ENCODE results near the gene TNFRSF19.

TNFRSF19 gene

DNA sequence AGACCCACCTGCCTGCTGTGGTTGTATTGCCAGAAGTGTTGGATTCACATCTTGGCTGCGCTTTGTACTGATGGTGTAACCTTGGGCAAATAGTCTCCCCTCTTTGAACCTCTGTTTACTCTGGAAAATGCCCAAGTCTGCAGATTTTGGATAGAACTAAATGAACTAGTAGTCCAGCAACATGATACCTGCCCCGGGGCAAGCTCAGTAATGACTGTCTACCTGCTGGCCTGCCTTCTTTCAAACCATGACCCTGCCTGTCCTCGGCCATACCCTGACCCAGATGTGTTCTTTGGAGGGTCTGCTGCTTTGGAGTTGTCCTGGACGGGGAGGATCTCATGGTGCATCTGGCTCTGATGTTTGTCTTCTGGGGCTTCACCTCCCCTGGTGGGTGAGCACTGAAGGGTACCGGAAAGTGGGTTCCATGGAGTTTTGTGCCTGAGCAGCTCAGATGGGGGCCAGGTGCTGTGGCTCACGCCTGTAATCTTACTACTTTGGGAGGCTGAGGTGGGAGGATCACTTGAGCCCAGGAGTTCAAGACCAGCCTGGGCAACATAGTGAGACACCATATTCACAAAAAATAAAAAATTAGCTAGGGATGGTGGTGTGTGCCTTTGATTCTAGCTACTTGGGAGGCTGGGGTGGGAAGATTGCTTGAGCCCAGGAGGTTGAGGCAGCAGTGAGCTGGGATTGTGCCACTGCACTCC, 59.5 kb downstream of the TNFRSF19 start:
- DNase-seq, result no peak

DNA sequence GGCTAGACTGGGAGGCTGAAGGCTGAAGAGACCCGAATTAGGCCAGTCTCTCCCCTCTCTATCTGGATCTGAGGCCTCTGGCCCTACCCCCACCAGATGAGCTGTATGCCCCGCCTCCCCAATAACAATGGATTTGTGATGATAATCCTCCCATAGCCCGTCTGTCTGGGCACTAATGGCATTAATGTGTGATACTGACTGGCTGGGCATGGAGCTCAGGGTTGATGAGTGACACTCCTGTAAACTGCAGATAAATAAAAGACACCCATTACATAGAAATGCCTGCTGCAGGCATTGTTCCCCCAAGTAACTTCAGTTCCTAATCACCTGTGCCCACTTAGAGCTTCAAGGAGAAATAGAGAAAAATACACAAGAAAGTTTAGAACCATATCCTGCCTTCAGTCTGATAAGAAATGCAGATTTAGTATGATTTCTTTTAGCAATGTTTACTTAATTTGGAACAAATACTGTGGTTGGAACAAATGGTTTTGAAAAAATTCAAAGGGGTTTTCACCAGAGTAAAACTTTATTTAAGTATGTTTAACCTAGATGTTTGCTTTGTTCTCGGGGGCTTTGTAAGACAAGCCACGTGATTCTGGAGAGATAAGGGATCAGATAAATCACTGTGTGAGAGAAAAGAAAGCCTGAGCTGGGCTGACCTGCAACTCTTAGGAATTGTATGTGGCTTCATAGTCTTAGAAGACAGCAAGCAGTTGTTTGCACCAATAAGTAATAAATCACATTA, 60.3 kb downstream of the TNFRSF19 start:
- no peak for DNase-seq

GRCh38 chr13:23631311-23632047, 61.3 kb downstream of the TNFRSF19 start:
- no peak for DNase-seq

GRCh38 chr13:23632048-23632582, 61.9 kb downstream of the TNFRSF19 start:
- no peak for DNase-seq

- DNase-seq, result no peak
Measured at GRCh38 chr13:23632741-23633140, 62.5 kb downstream of the TNFRSF19 start.

DNA sequence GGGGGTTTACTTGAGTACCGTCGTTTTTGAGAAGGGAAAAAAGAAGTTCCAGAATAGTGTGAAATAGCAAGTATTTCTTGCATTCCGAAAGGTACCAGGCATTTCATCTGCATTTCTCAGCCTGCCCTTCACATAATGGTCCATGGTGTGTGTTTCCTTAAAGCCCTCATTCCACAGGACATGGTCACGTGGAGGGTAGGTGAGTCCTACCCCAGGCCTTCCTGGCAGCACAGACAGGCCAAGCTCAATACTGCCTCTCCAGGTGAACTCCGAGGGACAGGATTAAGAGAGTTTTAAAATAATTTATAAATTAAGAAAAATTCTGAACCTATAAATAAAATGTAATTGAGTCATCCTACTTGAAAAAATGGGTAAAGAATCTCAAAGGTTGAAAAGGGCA, 64.7 kb downstream of the TNFRSF19 start:
- no peak for DNase-seq

- DNase-seq, result no peak
Measured at GRCh38 chr13:23636360-23636759, 66.1 kb downstream of the TNFRSF19 start.

DNA sequence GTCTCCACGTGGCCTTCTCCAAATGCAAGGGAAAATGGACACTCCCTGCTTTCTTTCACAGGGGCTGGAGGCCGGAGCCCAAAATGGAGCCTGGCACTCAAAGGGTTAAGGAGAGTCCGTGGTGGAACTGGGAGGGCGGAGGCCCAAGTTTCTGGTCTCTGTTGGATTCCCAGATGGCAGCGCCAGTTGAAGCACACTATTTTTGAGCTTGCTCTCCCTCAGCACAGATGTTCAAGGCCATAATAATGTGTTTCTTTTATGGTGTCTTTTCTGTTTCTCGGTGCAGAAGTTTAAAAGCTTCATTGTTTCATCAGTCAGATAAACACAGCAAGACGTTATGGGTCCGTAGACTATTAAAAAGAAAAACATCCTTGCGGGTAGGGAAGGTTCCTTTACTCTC, 67.6 kb downstream of the TNFRSF19 start:
- DNase-seq, result no peak

DNA sequence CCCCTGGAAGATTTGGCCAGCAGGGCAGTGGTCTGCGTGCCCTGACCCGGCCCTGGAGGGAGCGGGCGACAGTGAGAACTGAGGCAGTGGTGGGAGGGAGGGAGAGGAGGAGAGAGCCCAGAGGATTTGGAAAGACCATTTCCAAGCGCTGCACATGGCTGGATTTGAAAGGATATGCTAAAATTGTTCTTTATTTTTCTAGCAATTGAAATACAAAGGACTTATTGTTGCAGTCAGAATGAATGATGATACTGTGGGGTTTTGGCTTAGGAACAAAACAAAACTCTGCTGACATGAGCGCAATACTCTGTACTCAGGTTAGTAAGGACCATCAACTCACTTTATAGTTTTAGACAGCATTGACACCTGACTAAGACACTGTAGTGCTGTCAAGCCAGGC, 69.5 kb downstream of the TNFRSF19 start:
- no peak for DNase-seq

DNA sequence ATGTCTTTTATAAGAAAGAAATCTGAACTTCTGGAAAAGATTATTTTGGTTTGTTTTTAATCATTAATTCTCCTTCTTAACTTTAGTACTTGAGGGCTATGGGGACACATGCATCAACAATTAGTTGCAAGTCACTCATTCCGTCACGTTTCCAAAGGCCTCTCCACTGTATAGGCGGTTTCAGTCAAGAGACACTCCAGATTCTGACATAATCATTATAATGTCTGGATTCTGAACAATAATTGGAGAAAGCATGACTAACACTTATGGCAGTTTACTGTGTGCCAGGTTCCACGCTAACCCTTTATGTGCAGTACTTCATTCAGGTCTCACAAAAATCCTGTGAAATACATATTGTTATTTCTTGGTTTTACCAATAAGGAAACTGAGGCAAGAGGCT, 71.9 kb downstream of the TNFRSF19 start:
- DNase-seq, result no peak

GRCh38 chr13:23643338-23644125, 73.3 kb downstream of the TNFRSF19 start:
- no peak for DNase-seq

DNA sequence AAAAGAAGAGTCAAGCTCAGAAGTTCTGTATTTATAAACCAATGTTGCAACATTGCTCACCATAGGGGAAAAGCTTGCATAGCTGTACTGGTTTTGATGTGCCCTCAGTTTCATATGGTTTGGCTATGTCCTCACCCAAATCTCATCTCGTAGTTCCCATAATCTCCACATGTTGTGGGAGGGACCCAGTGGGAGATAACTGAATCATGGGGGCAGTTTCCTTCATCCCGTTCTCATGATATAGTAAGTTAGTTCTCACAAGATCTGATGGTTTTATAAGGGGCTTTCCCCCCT, 73.9 kb downstream of the TNFRSF19 start:
- no peak for DNase-seq

GRCh38 chr13:23644527-23645138, 74.4 kb downstream of the TNFRSF19 start:
- DNase-seq, result no peak

GRCh38 chr13:23645851-23646250, 75.6 kb downstream of the TNFRSF19 start:
- no peak for DNase-seq

- DNase-seq, result no peak
Measured at GRCh38 chr13:23651439-23651838, 81.2 kb downstream of the TNFRSF19 start.

DNA sequence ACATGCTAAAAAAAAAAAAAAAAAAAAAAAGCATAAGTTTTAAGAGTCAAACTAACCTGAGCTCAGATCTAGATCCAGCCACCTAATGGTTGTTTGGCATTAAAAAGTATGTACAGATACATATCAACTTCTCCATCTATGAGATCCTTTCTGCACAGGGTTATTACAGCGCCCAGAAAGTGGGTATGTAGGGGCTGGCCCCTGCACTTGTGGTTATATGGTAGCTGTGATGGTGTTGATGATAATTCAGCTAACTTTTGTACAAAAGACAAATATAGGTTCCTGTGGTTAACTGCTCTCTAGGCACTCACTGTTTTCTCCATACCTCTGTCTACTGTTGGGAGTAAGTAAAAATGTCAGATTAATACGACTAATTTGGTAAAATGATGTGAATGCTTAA, 81.7 kb downstream of the TNFRSF19 start:
- no peak for DNase-seq

GRCh38 chr13:23652909-23653726, 82.9 kb downstream of the TNFRSF19 start:
- no peak for DNase-seq

- no peak for DNase-seq
Measured at GRCh38 chr13:23654111-23655110, 84.2 kb downstream of the TNFRSF19 start.

GRCh38 chr13:23655321-23655720, 85.1 kb downstream of the TNFRSF19 start:
- no peak for DNase-seq

- no peak for DNase-seq
Measured at GRCh38 chr13:23656637-23657371, 86.6 kb downstream of the TNFRSF19 start.
